ENCODE data around the gene CAMTA1.

The CAMTA1 gene

DNA sequence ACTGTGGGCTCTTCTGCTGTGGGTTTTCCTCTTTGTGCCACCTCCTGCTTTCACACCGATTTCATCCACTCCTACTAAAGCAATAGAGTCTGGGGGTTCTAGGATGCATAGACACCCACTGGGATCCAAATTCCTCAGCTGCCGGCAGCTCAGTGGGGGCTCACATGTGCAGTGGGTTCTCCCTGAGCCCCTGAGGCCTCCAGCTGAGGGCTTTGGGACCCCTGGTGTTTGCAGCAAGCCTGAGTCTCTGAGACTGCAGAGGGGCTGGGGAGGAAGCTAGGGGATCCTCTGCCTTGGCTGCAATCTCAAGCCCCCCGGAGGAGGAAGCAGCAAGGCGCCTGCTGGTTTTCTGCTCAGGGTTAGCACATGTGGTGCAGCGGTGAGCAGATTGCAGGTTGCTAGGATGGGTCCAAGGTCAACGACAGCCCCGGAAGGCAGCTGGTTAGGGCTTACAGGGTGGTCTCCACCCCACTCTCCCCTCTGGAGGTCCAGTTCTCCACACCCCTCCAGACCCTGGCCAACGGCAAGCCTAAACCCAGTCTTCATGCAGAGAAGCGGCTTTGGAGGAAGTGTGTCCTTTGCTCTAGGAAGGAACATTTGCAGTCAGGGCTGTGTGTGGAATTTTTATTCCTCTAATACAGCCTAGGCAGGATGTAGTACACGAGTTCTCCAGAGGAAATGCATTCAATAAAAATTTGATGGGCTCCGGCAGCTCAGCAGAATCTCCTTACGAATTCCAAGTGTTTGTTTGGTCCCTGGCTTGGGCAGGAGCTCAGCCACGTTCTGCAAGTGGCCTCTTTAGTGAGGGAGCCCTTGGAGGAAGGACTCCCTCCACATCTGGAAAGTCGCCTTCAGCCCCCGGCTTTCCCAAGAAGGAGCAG, 716.7 kb downstream of the CAMTA1 start:
- DNase-seq (ENCODE audit: low read depth in 3 of 3, low spot score in 1 of 3) = no peak

DNA sequence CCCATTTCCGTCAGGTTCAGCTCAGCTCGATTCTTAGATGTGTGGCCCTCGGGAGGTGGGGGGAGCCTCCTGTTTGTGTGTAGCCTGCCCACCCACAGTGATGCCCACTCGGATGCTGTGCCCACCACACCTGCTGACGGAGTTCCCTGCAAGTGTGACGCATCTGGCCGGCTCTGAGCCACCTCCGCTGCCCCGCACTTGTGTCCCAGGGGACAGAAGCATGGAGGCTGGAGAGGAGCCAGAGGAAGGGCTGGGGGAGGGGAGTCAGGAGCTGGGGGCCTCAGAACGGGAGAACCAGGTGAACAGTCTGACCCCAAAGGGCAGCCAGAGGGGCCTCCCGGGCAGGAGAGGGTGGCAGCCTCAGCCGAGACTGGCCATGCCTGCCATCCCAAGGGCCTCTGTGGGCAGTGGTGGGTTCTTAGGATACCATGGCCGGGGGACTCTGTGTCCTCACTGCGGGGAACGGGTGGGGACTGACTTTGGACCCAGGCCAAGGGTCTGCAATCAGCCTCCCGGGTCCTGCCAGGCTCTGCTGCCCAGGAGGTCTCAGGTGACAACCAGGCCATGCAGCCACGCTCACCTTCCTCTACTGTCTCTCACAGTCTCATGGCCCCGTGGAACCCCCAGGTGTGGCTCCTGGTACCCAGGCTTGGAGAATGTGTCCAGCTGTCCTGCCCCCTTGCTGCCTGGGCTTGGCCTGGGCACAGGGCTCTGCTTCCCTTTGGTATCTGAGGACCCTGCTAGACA, 718.6 kb downstream of the CAMTA1 start:
- DNase-seq (ENCODE audit: low read depth in 3 of 3, low spot score in 1 of 3) = no peak

DNA sequence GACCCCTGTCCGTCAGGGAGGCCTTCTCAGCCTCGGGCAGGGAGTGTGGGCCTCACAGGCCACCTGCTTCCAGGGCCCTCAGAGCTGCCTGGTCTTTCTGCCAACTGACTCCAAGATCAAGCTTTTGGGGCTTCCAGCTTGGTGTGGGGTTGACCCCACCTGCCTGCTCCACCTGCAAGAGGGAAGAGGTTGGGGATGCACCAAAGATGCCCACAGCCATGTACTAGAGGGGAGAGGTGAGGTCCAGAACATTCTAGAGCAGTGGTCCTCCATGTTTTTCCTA, 719.1 kb downstream of the CAMTA1 start:
- no peak for DNase-seq (ENCODE audit: low read depth in 3 of 3, low spot score in 1 of 3)

DNA sequence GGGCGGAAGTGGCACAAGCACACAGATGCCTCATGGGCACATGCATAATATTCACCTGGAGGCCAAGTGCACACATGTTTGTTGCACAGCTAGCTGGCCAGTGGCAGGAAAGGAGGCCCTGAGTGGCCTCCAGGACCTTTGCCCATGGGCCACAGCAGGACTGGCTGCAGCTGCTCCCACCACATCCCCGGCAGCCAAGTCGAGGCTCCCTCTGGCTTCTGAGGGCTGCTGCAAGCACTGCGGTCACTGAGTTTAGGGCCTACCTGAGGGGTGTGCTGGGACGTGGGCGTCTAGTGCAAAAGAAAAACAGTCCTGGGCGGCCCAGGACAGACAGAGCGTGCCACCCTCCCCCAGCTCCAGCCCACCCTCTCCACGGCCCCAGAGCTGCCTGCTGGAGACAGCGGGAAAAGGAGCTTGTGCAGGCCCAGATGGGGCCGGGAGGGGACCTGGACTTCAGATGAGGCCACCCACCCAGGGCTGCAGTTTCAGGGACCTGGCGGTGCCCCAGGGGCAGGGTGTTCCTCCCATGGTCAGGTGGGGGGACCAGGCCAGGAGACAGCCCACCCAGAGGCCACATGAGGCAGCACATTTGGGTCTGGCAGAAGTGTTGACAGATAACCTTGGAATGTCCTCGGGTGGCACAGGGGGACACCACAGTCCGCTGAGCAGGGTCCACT, 720.0 kb downstream of the CAMTA1 start:
- no peak for DNase-seq (ENCODE audit: low read depth in 3 of 3, low spot score in 1 of 3)

DNA sequence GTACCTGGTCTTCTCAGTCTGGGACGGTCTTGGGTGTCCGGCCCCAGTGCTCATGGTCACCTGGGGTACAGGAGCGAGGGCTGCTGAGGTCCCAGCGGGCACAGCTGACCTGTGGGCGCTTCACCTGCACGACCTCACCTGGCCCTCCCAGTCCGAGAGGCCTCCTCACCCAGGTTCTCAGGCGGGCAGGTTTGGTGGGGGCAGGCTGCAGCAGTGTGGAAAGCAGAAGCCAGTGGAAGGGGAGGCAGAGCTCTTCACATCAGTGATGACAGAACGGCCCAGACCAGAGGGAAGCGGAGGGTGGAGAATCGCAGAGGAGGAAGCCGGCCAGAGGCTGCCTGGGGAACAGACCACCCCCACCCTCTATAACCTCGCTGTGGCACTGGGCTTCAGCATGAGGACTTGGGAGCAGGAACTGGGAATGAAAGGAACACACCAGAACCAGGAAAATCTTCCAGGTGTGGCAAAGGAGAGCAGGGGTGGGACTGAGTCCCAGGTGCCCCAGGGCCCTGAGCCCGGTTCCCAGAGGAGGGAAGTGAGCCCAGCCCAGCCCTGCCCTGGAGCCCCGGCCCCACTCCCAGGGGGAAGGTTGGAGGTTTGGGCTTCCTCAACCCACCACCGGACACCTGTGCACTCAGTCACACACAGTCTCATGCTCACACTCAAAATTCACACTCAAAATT, 720.7 kb downstream of the CAMTA1 start:
- DNase-seq (ENCODE audit: low read depth in 3 of 3, low spot score in 1 of 3) = no peak

DNA sequence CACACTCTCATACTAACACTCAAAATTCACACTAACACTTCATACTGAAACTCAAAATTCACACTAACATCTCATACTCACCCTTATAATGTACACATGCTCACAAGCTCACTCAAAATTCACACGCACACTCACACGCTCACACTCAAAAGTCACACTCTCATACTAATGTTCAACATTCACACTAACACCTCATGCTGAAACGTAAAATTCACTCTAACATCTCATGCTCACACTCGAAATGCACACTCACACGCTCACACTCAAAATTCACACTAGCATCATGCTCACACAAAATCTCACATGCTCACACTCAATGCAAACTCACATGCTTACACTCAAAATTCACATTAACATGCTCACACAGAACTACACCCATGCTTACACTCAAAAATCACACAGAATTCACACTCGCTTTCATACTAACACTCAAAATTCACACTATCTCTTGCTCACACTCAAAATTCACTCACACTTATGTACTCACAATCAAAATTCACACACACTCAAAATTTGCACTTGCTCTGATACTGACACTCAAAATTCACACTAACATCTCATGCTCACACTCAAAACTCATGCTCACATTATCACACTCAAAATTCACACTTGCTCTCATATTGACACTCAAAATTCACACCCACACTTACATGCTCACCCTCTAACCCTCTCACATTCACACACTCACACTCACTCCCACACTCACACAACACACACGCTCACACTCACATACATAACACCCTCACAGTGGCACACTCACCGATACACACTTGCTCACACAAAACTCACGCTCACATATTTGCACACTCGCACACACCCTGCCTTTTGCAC, 721.4 kb downstream of the CAMTA1 start:
- DNase-seq (ENCODE audit: low read depth in 3 of 3, low spot score in 1 of 3) = no peak

DNA sequence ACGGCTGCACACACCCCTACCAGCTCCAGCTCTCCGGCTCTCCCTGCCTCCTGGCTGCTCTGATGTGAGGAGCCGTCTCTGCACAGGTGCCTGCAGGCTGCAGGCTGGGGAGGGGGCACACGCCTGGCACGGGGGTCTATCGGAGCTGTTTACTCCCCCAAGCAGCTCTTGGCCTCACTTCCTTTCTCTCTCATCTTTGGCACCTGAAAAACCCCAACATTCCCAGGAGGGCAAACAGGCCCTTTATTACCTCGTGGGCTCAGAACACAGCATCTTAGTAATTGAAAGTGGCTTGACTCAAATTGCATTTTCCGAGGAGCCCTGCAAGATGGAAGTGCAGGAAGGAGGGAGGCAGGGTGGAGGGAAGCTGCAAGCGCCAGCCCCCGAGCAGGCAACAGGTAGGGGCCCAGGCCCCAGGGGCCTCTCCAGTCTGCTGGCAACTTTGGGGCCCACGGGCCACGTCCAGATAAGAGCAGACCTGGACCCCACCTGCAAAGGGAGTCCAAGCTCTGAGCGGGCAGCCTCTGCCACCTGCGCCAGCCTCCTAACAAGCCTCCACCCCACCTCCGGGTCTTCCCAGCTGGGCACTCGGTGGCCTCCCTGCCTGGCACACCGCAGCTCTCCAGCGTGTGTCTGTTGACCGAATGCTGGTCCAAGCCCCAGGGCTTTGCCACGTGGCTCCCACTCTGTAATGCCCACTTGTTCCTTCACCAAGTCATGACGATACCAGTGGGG, 722.2 kb downstream of the CAMTA1 start:
- DNase-seq (ENCODE audit: low read depth in 3 of 3, low spot score in 1 of 3) = no peak

DNA sequence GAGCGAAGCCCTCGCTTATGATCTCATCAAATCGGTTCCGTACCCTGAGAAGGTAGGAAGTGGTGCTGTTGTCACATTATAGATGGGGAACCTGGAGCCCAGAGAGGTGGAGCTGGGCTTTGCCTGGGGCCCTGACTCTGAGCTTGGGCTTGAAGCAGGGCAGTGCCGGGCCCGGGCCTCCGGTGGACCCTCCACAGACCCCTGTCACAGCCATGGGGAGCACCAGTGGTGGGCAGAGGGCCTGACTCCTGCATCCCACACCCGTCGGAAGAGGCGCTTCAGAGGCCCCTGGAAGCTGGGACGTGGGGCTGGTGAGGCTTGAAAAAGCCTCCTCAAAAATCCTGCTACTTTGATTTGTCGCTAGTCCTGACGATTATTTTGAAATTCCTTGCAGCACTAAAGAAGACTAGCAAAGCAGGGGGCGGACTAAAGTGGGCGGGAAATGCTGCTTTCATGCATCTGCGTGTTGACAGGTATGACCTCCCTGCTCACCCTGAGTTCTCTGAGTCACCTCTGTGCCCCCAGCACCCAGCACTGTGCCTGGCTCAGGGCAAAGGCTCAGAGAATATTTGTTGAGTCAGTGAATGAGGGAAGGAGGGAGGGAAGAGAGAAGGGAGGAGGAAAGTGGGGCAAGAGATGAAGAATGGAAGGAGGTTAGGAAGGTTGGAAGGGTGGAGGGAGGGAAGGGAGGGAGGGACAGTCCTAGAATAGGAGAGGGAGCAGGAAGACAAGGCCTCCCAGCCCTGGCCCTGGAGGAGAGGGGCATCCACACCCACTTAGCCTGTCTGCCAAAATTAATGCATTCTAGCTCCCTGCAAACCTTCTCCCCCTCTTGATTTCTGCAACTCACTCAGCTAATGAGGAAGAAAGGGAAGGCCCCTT, 723.0 kb downstream of the CAMTA1 start:
- DNase-seq (ENCODE audit: low read depth in 3 of 3, low spot score in 1 of 3) = no peak

DNA sequence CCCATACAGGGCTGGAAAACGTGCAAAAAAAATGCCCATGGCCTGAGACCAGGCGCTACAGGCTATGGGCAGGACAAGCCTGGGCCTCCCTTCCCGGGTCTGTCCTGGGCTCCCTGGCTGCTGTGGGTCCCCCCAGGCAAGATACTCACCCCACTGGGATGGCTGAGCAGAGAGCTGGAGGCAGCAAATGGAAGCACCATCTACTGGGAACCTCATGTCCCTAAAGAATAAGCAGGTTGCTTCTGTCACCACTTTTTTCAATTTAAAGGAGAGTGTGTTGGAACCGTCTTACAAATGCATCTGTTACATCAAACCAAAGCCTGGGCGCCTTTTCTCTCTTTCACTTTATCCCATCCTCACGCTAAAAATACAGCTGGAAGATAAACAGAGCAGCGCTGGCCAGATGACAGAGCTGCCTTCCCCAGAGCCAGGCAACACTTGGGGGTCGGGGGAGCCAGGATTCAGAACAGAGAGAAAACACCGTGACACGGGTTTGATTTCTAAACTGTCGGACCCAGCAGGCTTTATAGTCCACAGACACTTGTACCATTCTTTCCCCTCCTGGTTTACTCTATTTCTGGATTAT, 723.8 kb downstream of the CAMTA1 start:
- no peak for DNase-seq (ENCODE audit: low read depth in 3 of 3, low spot score in 1 of 3)

DNA sequence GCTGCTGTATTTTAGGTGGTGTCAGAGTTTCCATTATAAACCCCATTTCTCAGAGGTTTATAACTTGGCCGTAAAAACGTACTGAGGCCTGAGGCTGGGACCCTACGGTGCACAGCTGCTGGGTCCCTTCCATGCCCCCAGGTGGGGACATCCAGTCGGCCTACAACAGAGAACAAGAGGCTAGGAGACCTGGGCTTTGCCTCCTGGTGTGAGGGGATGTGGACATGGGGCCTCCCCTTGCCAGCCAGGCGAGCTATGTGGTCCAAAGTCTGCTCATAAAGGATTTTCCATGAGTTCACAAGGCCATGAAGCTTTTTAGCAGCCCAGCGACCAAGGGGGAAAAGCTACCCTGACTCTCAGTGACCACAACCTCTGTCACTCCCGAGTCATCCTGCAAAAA, 724.3 kb downstream of the CAMTA1 start:
- no peak for DNase-seq (ENCODE audit: low read depth in 3 of 3, low spot score in 1 of 3)

DNA sequence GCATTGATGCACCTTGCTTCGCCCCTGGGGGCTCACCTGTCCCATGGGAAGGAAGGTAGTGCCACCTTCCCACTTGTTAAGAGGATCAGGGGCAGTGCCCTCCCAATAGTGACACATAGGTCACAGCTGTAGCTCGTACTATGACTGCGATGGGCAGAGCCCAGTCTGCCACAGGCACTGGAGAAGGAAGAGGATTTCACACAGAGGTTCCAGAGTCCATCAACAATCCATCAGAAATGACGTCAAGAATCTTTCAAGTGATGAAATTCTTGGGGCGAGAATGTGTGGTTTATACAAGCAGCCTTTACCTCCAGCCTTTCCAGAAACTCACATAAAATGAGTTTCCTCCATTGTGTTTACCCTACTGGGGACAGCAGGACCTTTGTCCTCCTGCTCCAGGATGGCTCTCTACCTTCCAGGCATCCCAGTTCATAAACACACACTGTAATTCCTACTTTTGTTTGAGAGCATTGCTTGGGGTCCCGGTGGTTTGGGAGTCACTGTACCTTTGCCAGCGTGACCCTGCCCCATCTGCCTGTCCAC, 725.2 kb downstream of the CAMTA1 start:
- no peak for DNase-seq (ENCODE audit: low read depth in 3 of 3, low spot score in 1 of 3)

DNA sequence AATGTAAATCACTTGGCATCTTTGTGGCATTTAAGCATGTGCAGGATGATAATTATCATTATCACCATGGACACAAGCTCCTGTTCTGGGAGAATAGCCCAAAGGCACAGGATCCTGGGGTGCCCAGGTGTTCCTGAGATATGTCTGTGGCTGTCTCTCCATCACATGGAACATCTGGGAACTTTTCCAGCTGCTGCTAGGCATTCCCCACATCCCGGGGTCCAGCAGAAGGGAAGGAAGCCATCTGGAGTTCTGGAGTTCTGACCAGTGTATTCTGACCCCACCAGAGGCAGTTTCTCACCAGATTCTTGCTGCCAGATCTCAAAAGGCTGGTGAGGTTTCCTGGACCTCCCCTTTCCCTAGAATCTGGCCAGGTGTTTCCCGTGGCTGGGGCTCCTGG, 726.1 kb downstream of the CAMTA1 start:
- no peak for DNase-seq (ENCODE audit: low read depth in 3 of 3, low spot score in 1 of 3)

DNA sequence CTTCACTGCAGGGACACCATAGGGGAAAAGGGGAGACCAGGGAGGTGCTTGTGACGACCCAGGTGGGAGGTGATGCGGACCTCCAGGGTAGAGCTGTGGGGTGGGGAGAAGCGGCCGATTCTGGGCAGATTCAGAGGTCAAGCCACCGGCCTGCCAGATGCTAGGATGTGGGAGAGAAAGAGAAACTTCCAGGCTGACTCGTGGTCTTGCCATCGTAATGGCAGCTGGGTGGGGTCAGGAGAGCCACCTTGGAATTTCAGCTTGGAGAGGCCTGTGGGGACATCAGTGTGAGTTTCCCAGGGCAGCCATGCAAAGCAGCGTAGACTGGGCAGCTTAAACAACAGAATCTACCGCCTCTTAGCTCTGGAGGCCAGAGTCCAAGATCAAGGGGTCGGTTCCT, 727.8 kb downstream of the CAMTA1 start:
- DNase-seq (ENCODE audit: low read depth in 3 of 3, low spot score in 1 of 3) = no peak

DNA sequence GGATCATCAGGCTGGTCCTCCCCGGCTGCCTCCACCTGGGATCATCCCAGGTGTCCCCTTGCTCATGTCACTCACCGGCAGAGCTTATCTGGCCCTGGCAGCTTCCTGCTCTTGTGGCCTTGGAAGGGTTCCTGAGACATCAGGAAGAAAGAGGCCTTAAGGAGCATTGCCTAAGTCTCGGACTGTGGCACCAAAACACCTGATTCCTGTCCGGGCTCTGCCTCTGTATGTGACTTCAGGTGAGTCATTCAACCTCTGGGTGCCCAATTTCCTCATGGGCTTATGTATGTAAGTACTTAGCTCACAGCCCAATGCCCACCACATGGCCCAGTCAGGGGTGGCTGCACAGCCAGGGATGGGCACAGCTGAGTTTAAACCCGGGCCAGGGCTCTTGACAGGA, 729.9 kb downstream of the CAMTA1 start:
- no peak for DNase-seq (ENCODE audit: low read depth in 3 of 3, low spot score in 1 of 3)

DNA sequence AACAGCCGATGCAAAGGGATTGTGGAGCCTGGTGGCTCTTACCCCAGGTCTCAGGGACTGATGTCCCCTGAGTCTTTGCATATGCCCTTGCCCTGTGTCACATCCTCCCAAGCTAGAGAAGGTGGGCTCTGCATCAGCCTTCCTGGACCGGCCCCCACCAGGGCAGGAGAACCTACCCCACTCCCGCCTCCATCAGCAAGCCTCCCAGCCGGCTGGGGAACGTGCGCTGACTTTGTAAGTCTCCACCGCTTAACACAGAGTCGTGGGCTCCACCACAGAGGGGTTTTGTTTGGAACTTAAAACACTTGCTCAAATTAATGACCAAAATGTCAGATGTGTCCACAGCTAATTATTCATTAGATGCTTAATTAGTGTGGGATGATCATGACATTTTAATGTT, 730.6 kb downstream of the CAMTA1 start:
- no peak for DNase-seq (ENCODE audit: low read depth in 3 of 3, low spot score in 1 of 3)

DNA sequence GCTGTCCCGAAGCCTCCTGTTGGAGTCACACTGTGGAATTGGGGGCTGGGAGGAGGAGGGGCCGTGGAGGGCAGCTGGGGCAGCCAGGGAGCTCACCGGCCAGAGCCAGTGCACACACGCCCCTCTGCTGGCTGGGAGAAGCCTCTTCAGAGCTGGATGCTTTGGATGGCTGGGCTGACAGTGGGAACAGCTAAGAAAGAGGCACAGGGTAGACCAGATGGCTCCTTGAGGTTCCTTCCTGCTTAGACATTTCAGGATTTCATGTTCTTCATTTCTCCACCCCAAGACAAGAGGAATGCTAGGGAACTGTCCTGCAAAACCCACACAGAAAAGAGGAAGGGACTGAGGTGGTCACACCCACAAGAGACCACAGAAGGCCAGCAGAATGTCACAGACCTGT, 731.1 kb downstream of the CAMTA1 start:
- no peak for DNase-seq (ENCODE audit: low read depth in 3 of 3, low spot score in 1 of 3)

DNA sequence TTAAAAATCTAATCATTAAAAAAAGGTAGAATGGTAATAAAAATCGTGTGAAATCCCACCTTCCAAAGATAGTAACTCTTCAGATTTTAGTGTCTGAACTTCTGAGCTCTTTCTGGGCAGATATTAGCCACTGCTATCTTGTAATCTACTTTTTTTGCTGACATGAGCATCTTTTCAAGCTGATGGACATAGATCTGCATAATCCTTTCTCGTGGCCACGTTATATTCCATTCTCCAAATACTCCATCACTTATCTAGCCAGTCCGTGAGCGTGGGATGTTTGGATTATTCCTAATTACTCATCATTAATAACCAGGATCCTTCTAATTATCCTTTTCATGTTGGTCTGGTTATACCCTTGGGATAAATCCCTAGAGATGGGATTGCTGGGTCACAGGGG, 731.7 kb downstream of the CAMTA1 start:
- DNase-seq (ENCODE audit: low read depth in 3 of 3, low spot score in 1 of 3) = no peak

DNA sequence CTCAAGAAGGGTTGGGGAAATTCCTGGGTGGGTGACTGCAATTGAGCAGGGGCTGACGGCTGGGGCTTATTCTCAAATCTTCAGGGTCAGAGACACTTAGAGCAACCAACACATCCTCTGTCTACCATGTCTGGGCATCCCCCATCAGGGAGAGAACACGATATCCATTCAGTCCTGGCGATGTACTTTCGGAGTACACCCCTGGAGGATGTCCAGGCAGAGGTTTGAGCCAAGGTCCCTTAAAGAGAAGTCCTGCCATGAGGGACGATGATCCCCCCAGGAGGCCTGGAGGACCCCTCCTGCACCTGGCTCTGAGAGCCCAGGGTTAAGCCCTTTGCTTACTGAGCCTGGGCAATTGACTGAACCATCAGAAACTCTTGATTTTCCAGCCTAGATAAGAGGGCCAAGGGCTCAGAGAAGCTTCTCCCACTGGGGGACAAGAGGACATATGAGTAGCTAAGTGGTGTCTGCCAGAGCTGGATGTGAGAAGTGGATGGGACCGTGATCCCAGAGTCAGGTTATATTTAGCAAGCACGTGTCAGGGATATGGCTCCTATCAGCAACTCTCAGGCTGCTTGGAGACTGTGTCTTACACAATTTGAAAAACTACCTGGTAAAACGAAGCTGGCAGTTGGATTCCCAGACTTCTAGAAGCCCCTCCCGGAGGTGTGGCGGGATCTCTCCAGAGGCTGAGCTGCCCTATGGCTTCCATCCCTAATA, 732.5 kb downstream of the CAMTA1 start:
- DNase-seq (ENCODE audit: low read depth in 3 of 3, low spot score in 1 of 3) = no peak

All from stimulated activated CD4-positive, alpha-beta T cell treated with anti-CD3 and anti-CD28 coated beads, TNF-alpha, amount 100 ng/mL, for 1 hour (primary cell).